Esophagus squamous epithelium (tissue), 5 donors: Measurements from ENCODE around the gene SEC61G. TPM values are rescaled to one million over a fixed set of nuclear protein-coding genes. Genes with fewer than 3 reads are reported as not detected.

ENCODE experiments used
- DNase-seq: peaks from one replicate; lab custom pipeline; 2025; lab: John Stamatoyannopoulos, UW
- H3K27ac ChIP-seq, 4 donors: fragments of 200-600 bp; sonication (generic); one replicate each; pipeline ENCODE4 v1.5.1; 2016 to 2019; ENCODE audit warnings: mild to moderate bottlenecking in 1 of 4
- H3K27me3 ChIP-seq, 4 donors: fragments of 200-600 bp; sonication (generic); 1 replicate in 3 of 4; 2 replicates in 1 of 4; pipeline versions ENCODE4 v1.5.1 to v1.6.0; 2017 to 2021; ENCODE audit warnings: antibody characterized with exemption in 1 of 4
- H3K36me3 ChIP-seq, 3 donors: fragments of 200-600 bp; sonication (generic); one replicate each; pipeline ENCODE4 v1.5.1; 2016 to 2019
- H3K4me1 ChIP-seq, 3 donors: fragments of 200-600 bp; sonication (generic); one replicate each; pipeline ENCODE4 v1.5.1; 2017 to 2019
- H3K4me3 ChIP-seq, 4 donors: fragments of 200-600 bp; sonication (generic); 1 replicate in 3 of 4; 2 replicates in 1 of 4; pipeline ENCODE4 v1.5.1; 2016 to 2019; ENCODE audit warnings: mild to moderate bottlenecking in 2 of 4, moderate library complexity in 1 of 4
- H3K9me3 ChIP-seq, 3 donors: fragments of 200-600 bp; sonication (generic); one replicate each; pipeline ENCODE4 v1.5.1; 2016 to 2019
- CTCF ChIP-seq, 6 experiments: fragments of 450-650 bp in 4 of 6; fragments of 200-600 bp in 2 of 6; sonication (generic) in 2 of 6; IDR thresholded peaks; one replicate each; pipeline ENCODE4 v1.5.1; 2016 to 2019; ENCODE audit warnings: antibody characterized with exemption in 6 of 6, mild to moderate bottlenecking in 4 of 6, moderate library complexity in 4 of 6
- POLR2A ChIP-seq, 4 donors: fragments of 450-650 bp; IDR thresholded peaks; one replicate each; pipeline ENCODE4 v1.6.1; 2017; ENCODE audit warnings: antibody characterized with exemption in 4 of 4, mild to moderate bottlenecking in 4 of 4, moderate library complexity in 3 of 4
- WGBS, 2 donors: methylation state at CpG; one replicate each; pipeline ENCODE4 v1.1.5; 2018; 5-methylcytosine and 5-hydroxymethylcytosine counted together
- intact Hi-C: fragments of 100-400 bp; cut with DNase I; formaldehyde crosslinking; loops from one replicate; pipeline ENCODE4 v1.15.0; 2022
- total RNA-seq, 4 donors: library from RNA; depleted of rRNA; stranded (reverse); fragments of >200 nt; gene quantifications; one replicate each; pipeline ENCODE4 v1.1.0, GENCODE V29; 2016
- donor health status: DM: yes; HTN: yes; CAD: no.

The SEC61G gene
- total RNA-seq, 4 donors from 2014 or later = 122 to 429 (median 309) TPM

- DNase-seq = no peak
- intact Hi-C loops = no loop called here
- 61 to 82% methylated on average over 9 of the region's 9 CpGs for WGBS, 2 donors
Measured at GRCh38 chr7:54764861-54765260, 5.8 kb upstream of the SEC61G start.

GRCh38 chr7:54757711-54758110 is 1.3 kb downstream of the SEC61G start:
- TF ChIP-seq CTCF (IDR thresholded peaks at IDR 0.05) (no peak), POLR2A (IDR thresholded peaks at IDR 0.05) (no peak)
- DNase-seq = no peak
- no peaks in the 10 kb centered on the region for H3K9me3 ChIP-seq
- H3K4me1 ChIP-seq = peaks cover 12 to 37% (median 14%) of the 10 kb centered on the region in 3 donors
- H3K27ac ChIP-seq = no peak overlapping the region
- 70 to 73% methylated on average over 6 of the region's 6 CpGs for WGBS, 2 donors
- no peaks in the 10 kb centered on the region for H3K27me3 ChIP-seq
- intact Hi-C loops = no loop called here
- peaks cover 0 to 34% (median 0%) of the 10 kb centered on the region in 3 donors for H3K36me3 ChIP-seq
- H3K4me3 ChIP-seq = peak overlapping the region; percentile 71 to 99 (median 92)

More at GRCh38 chr7:54764861-54765260, 5.8 kb upstream of the SEC61G start:
- no peak for TF ChIP-seq POLR2A (IDR thresholded peaks at IDR 0.05)
- Histone ChIP-seq H3K27me3 (peaks cover 0 to 38% (median 0%) of the 10 kb centered on the region in 4 donors), H3K4me1 (peaks cover 0 to 4% (median 0%) of the 10 kb centered on the region in 3 donors), H3K27ac (no peak overlapping the region), H3K9me3 (no peaks in the 10 kb centered on the region), H3K4me3 (no peak overlapping the region), H3K36me3 (no peaks in the 10 kb centered on the region)

- Histone ChIP-seq H3K27ac (no peak overlapping the region), H3K36me3 (peaks cover 8 to 77% (median 21%) of the 10 kb centered on the region in 3 donors), H3K27me3 (no peaks in the 10 kb centered on the region), H3K9me3 (no peaks in the 10 kb centered on the region), H3K4me3 (no peak overlapping the region), H3K4me1 (no peaks in the 10 kb centered on the region)
- intact Hi-C loops = no loop called here
- no peak for DNase-seq
- TF ChIP-seq POLR2A (IDR thresholded peaks at IDR 0.05) (no peak), CTCF (IDR thresholded peaks at IDR 0.05) (no peak)
- 76 to 96% methylated on average over 6 of the region's 6 CpGs for WGBS, 2 donors
Measured at GRCh38 chr7:54749200-54749599, 9.8 kb downstream of the SEC61G start.

GRCh38 chr7:54747234-54747633 is 11.8 kb downstream of the SEC61G start:
- H3K27ac ChIP-seq = no peak overlapping the region
- no peak overlapping the region for H3K4me3 ChIP-seq
- H3K4me1 ChIP-seq = no peaks in the 10 kb centered on the region
- no peaks in the 10 kb centered on the region for H3K27me3 ChIP-seq
- TF ChIP-seq CTCF (IDR thresholded peaks at IDR 0.05) (no peak), POLR2A (IDR thresholded peaks at IDR 0.05) (no peak)
- H3K36me3 ChIP-seq = peaks cover 8 to 57% (median 21%) of the 10 kb centered on the region in 3 donors
- no peak for DNase-seq
- 91 to 98% methylated on average over 5 of the region's 5 CpGs for WGBS, 2 donors
- intact Hi-C loops = no loop called here
- H3K9me3 ChIP-seq = no peaks in the 10 kb centered on the region

GRCh38 chr7:54743580-54743979 is 15.4 kb downstream of the SEC61G start:
- DNase-seq = no peak
- no peaks in the 10 kb centered on the region for H3K9me3 ChIP-seq
- H3K4me3 ChIP-seq = no peak overlapping the region
- no peak overlapping the region for H3K27ac ChIP-seq
- intact Hi-C loops = no loop called here
- 85 to 92% methylated on average over 1 of the region's 1 CpG for WGBS, 2 donors
- H3K4me1 ChIP-seq = no peaks in the 10 kb centered on the region
- TF ChIP-seq POLR2A (IDR thresholded peaks at IDR 0.05) = no peak
- TF ChIP-seq CTCF (IDR thresholded peaks at IDR 0.05) = no peak
- no peaks in the 10 kb centered on the region for H3K27me3 ChIP-seq
- peaks cover 0 to 21% (median 0%) of the 10 kb centered on the region in 3 donors for H3K36me3 ChIP-seq

GRCh38 chr7:54738737-54739136 is 20.3 kb downstream of the SEC61G start:
- Histone ChIP-seq H3K9me3 (no peaks in the 10 kb centered on the region), H3K27me3 (no peaks in the 10 kb centered on the region), H3K4me3 (no peak overlapping the region), H3K27ac (no peak overlapping the region), H3K4me1 (no peaks in the 10 kb centered on the region), H3K36me3 (no peaks in the 10 kb centered on the region)
- no peak for TF ChIP-seq CTCF (IDR thresholded peaks at IDR 0.05)
- TF ChIP-seq POLR2A (IDR thresholded peaks at IDR 0.05) = no peak
- intact Hi-C loops = no loop called here
- 88 to 92% methylated on average over 1 of the region's 1 CpG for WGBS, 2 donors
- DNase-seq = no peak
